HG03095 (cell line): ENCODE data around the gene NPIPB9.
"Not testable (repeated sequence)": the region's sequence is repeated elsewhere in the genome, so short reads cannot be mapped to it uniquely, and the experiment has no call there.

Experiments
- ATAC-seq: cut with Tn5 transposase; IDR thresholded peaks from one replicate; pipeline ENCODE4 v1.9.1; 2021; ENCODE audit warnings: moderate library complexity; ENCODE audit not compliant: unreplicated experiment

NPIPB9 gene

DNA sequence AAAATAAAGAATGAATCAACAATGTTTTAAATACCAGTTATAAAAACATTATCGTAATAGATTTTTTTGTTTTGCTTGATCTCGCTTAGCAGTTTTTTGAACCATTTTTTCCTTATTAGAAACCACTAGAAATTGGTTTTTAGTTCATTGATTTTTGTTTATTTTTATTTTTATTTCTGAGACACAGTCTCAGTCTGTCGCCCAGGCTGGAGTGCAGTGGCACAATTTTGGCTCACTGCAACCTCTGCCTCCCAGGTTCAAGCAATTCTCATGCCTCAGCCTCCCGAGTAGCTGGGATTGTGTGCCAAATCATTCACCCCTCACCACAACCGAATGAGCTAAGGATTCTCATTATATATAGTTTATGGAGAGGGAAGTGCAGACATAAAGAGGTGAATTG is at the start of gene NPIPB9:
NPIPB9 (plus strand) TSS at position 301 of the 400 bp plus-strand sequence.
- not testable (repeated sequence) for ATAC-seq

DNA sequence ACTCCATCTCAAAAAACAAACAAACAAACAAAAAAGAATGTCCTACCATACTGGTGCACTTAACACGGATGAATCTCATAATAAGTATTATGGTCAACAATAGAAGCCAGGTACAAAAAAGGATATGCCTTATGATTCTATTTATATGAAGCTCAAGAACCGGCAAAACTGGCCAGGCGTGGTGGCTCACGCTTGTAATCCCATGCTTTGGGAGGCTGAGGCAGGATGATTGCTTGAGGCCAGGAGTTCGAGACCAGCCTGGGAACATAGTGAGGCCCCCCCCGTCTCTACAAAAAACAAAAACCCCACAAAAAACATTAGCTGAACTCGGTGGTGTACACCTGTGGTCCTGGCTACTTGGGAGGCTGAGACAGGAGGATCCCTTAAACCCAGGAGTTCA is 47.3 kb upstream of the NPIPB9 start:
- not testable (repeated sequence) for ATAC-seq

DNA sequence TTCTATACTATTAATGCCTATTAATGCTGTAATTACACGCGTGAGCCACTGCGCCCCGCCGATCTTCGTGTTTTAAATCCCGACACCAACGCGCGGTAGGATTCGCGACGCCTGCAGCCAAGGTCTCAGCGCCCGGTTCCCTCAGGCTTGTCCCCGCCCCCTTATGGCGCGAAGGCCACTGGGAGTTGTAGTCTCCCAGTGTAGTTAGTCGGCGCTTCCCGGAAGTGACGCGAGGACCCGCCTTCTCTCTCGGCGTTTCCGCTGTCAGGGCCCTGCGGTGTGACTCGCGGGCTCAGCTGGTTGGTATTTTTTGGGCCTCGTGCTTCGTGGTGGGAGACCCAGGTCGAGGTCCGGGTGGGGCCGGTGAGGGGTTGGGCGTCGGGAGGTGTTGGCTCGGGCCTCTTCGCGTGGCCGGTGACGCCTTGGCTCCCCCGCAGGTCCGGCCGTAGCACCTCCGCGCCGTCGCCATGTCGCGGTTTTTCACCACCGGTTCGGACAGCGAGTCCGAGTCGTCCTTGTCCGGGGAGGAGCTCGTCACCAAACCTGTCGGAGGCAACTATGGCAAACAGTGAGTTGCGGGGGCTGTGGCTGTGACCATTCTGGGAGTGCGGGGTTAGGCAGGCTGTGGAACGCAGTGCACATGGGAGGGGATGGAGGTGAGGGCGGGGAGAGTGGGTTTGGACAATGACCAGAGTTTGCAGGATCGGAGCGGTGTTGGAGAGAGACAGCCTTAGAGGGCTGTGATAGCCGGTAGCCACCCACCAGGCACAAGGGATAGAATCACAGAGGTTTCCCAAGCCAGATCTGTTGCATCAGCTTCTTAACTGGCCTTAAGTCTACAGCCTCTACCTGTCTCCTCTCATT is 40.1 kb upstream of the NPIPB9 start, which contains the start of gene EIF3C:
EIF3C (plus strand) TSS at position 245 of the 864 bp plus-strand sequence; CDS start at position 468, 223 bp downstream.
- ATAC-seq: peak; percentile 96

DNA sequence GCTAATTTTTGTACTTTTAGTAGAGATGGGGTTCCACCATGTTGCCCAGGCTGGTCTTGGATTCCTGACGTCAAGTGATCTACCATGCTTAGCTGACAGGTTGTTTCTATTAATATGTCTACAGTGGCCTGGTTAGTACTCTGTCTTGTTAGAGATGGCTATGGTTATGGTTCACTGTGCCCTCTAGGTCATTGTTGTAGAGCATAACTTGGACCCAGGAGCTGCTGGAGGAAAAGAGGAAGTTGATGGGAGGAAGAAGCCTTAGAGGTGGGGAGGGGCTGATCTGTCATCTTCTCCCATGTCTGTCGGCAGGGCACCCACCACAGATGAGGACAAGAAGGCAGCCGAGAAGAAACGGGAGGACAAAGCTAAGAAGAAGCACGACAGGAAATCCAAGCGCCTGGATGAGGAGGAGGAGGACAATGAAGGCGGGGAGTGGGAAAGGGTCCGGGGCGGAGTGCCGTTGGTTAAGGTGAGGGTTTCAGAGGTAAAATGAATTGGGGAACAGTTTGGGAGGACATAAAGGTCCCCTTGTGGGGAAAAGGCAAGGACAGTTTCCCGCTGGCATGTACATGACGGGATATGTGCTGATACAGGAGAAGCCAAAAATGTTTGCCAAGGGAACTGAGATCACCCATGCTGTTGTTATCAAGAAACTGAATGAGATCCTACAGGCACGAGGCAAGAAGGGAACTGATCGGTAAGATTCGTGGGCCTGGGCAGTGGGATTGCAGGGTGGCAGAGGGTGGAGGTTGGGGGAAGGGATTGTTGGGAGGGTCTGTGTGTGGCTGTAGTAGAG is 28.5 kb upstream of the NPIPB9 start:
- ATAC-seq: not testable (repeated sequence)

DNA sequence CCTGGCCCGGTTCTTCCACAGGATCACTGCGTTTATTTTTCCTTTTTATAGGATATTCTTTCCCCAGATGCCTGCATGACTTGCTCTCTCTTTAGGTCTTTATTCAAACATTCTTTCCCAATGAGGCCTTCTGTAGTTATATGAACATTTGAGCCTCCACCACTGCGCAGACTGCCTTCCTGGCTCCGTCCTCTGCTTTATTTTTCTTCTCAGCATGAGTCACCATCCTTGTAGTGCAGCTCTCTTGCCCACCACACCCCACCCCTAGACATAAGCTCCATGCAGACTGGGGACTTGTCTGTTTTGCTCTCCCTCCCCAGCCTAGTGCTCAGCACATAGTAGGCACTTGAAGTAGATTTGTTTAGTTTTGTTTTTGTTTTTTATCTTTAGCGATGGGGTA is 20.3 kb upstream of the NPIPB9 start:
- ATAC-seq: not testable (repeated sequence)

DNA sequence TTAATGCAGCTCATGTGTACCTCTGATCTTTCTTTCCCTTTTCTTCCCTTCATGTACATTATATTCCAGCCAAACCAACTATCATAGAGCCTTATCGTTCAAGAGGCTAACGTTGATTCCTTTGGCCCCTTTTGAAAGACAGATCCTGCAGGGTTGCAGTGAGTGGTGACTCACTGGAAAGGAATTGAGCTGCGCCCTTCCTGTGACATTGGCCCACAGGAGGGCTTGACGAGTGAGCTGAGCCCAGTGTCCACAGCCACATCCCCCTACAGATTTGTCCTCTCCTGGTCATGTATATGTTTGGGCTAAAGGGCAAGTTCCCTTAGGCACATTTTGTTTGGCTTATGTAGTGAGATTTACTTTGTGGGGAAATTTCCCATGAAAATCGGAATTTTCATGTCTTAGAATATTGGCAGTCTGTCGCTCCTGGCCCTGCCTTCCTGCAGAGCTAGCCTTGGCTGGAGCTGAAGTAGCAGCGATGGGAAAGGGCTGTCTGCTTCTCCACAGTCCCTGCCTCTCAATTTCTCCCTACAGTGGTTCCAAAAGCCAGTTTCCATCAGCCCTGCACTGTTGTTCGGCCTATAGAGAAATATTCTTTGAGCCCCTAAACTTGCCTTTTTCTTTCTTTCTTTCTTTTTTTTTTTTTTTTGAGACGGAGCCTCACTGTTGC is 19.0 kb upstream of the NPIPB9 start:
- ATAC-seq: not testable (repeated sequence)

DNA sequence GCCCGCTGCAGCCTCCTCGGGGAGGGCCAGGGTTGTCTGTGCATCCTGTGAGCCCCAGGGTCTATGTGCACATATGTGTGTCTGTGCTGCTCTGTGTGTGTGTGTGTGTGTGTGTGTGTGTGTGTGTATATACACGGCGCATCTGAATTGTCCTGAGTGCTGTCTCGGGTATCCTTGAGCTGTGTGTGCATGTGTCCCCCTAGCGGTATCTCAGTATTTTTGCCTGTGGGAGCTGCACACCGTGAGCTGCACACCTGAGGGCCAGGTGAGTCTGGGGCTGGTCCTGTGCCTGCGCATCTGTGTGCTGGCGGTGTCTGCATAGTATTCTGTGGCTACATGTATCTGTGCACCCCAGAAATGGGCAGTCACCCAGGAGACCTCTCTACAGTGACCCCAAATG is 11.8 kb upstream of the NPIPB9 start:
- ATAC-seq: not testable (repeated sequence)

DNA sequence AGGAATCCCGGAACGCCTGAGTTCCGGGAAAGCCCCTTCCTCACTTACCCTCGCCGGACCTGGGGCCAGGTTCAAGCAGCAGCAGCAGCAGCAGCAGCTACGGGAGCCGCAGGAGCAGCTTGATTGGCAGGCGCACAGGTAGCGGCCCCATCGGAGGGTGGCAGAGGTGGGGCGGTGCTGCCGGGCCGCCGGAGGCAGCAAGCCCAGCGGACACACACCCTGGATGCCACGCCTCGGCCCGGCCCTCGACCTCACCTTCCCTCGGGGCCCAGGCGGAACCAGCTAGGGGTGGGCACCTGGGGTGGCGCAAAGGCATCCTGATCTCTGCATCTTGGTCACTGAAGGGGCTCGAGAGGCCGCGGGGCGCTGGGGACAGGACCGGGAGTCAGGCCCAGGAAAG is 11.0 kb upstream of the NPIPB9 start:
- ATAC-seq: not testable (repeated sequence)

DNA sequence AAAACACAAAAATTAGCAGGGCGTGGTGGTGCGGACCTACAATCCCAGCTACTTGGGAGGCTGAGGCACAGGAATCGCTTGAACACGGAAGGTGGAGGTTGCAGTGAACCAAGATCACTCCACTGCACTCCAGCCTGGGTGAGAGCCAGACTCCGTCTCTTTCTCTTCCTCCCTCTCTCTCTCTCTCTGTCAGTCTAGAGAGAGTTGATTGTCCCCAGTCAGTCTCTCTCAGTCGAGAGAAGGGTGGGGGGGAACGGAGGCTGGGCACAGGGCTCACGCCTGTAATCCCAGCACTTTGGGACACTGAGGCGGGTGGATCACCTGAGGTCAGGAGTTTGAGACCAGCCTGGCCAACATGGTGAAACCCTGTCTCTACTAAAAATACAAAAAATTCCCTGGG is 10.3 kb upstream of the NPIPB9 start:
- ATAC-seq: not testable (repeated sequence)

DNA sequence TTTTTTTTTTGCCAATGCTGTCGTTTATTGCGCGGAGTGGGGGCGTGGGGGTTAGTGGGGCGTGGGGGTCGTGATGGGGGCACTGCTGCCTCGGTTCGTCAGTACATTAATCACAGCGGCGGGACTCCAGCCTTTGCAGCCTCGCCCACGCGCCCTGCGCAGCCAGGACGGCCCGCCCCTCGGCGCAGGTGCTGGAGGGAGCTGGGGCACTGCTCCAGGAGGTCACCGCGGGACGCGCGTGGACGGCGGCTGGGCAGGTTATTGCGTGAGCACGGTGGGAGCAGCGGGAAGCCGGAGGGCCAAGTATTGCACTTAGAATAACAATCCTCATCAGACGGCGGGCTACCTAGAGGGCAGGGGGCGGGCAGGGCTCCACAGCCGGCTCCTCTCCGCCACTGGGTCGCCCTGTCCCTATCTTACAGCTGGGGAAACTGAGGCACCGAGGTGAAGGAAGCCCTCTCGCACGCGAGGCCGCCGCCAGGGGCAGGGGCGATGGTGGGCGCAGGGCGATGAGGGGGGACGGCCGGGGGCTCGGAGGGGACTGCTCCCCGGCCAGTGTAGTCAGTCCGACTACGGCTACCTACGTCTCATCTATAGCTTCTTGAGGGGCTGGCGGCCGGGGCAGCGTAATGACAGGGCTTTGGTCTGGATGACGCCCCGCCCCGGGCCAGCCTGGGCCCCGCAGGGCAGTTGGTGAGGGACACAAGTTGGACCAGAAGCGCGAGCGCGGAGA is 4.8 kb upstream of the NPIPB9 start:
- ATAC-seq: not testable (repeated sequence)

DNA sequence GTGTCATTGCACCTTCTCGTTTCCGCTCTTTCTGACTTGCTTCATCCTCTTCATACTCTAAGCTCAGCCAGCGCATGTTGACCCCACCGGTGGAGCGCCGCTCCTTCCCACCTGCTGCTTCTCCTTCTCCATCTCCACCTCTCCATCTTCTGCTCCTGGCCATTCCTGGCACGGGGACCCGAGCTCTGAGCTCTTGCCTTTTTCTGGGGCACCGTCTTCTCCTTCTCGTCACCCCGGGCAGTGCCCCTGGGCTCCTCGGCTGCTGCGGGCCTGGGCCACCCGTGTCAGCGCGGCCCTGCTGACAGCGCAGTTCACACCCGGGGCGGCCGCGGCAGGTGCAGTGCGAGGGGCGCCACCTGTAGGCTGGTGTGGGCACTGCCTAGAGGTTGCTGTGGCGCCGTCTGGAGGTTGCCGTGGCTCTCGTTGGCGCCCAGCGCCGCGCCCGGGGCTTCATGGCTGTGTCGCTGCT is 1.6 kb upstream of the NPIPB9 start:
- peak; percentile 91 for ATAC-seq

DNA sequence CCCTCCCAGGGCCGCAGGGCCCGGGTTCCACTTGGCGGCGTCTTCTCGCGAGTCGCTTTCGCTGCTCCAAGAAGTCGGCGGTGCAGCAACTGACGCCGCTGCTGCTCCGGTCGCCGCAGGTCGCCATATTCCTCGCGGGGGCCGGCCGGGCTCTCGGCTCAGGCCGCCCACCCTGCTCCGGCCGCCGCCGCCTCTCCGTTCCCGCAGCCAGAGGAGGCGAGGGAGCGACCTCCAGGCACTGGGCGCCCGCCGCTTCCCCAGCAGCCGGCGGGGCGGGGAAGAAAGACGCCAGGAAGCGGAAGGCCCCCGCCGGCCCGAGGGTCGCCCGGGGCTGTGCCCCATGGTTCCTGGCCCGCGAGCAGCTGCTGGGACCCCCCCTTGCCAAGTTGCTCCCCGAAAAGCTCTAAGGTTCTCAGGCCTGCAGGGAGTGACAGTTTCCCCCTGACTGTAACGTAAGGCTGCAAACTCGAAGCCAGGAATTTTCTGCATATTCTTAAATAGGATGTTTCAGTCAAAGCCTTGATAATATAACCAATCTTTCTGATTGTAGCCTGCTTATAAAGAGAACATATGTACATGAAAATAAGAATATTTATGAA is 1.0 kb upstream of the NPIPB9 start:
- not testable (repeated sequence) for ATAC-seq

DNA sequence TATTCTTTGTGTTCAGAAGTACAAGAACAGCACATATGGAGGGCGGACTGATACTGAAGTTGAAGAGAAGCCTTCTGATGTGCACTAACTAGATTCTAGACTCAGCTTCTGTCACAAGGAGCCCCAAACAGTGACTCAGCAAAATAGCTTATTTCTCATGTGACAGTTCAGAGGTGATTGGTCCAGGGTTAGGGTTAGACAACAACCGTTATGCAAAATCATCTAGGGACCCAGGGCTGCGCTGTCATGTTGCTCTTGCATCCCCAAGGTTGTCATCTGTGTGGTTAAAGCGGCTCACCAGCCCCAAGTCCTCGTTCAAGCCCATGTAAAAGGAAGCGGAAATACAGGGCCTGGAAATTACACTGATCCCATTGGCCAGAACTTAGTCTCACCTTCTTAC is 30.1 kb downstream of the NPIPB9 start:
- not testable (repeated sequence) for ATAC-seq

DNA sequence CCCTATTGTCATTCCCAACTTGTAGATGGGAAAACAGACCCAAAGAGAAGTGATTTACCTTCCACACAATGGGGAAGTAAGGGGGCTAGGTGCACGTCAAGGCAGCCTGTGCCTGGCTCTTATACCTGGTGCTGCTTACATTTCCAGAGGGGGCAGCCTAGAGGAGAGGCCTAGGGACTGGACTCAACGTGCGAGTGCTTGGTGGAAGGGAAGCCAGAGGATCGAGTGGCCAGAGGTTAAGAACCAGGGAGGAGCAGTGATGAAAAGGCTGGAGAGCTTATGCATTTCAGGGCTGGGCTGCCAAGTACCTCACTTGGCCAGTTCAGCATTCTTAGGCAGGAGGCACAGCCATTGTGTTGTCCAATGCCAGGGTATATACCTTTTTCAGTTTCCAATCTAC is 30.8 kb downstream of the NPIPB9 start:
- not testable (repeated sequence) for ATAC-seq

DNA sequence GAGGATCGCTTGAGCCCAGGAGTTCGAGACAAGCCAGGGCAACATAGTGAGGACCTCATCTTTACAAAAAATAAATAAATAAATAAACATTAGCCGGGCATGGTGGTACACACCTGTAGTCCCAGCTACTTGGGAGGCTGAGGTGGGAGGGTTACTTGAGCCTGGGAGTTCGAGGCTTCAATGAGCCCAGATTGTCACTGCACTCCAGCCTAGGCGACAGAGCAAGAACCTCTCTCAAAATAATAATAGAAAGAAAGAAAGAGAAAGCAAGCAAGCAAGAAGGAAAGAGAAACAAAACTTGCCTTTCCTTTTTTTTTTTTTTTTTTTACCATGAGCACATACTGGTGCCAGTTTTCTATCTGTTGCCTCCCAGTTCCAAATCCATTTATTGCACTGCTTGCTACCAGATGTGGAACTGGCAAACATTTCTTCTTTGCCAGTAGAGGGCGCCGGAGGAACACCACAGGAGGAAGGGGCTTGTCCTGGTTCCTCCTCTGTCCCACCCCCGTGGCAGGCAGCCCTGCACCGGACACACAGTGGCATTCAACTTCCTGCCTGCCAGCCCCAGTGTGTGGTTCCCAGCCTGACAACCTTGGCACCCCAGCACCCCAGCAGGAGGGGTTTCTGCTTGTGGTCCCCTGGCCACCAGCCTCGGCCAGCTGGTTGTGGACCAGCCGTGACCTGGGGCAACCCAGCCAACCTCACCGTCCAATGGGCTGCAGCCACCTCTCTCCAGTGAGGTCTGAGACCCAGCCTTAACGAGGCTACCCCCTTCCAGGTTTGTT is 50.8 kb downstream of the NPIPB9 start:
- ATAC-seq: not testable (repeated sequence)

DNA sequence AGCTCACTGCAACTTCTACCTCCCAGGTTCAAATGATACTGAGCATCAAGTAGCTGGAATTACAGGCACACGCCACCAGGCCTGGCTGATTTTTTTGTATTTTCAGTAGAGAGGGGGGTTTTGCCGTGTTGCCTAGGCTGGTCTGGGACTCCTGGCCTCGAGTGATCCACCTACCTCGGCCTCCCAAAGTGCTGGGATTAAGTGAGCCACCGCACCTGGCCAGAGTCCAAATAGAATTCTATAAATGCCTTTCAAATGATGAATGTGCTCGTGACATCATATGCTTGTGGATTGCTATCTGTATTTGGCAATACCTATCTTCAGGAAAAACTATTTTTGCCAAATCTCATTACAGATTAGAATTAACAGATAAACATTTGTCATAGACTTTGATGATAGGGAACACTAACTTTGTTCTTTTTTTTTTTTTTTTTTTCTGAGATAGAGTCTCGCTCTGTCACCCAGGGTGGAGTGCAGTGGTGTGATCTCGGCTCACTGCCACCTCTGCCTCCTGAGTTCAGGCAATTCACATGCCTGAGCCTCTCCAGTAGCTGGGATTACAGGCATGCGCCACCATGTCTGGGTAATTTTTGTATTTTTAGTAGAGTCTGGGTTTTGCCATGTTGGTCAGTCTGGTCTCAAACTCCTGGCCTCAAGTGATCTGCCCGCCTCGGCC is 56.0 kb downstream of the NPIPB9 start:
- not testable (repeated sequence) for ATAC-seq

DNA sequence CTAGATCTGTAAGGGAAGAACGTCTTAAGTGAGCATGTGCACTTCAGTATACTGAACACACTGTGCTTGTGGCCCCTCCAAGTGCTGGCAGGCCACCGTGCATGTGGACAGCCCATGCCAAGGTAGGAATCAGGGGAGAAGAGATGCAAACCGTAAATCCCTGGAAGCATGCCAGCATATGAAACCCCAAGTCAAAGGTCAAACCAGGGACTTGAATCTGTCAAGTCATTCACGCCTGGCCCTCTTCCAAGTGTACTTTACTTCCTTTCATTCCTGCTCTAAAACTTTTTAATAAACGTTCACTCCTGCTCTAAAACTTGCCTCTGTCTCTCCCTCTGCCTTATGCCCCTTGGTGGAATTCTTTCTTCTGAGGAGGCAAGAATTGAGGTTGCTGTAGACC is 68.4 kb downstream of the NPIPB9 start:
- ATAC-seq: no peak

DNA sequence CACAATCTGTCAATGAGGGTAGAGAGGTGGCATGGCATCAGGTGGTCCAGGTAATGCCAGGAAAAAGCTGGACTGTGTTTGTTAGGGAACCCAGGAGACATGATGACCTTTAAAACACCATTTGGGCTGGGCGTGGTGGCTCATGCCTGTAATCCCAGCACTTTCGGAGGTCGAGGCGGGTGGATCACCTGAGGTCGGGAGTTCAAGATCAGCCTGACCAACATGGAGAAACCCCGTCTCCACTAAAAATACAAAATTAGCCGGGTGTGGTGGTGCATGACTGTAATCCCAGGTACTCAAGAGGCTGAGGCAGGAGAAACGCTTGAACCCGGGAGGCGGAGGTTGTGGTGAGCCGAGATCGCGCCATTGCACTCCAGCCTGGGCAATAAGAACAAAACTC is 69.0 kb downstream of the NPIPB9 start:
- not testable (repeated sequence) for ATAC-seq
